BLaER1 treated with 17β-estradiol and CSF1 and Interleukin-3, amounts not matched to agents 10 nM and 100 nM (cell line): ENCODE data around the gene NEO1.
A peak's percentile ranks its signal among the peaks of the same experiment; 100 is the strongest.

Source experiments
- H3K27ac ChIP-seq, 11 experiments: shearing (Covaris generic); formaldehyde crosslinking; 2 replicates each; pipeline ENCODE4 v1.8.1; 2022
- H3K27me3 ChIP-seq, 11 experiments: shearing (Covaris generic); formaldehyde crosslinking; 2 replicates each; pipeline ENCODE4 v1.8.1; 2022
- H3K36me3 ChIP-seq, 11 experiments: shearing (Covaris generic); formaldehyde crosslinking; 2 replicates each; pipeline ENCODE4 v1.8.1; 2022
- H3K4me1 ChIP-seq, 10 experiments: shearing (Covaris generic); formaldehyde crosslinking; 2 replicates each; pipeline ENCODE4 v1.8.1; 2022
- H3K4me2 ChIP-seq, 11 experiments: shearing (Covaris generic); formaldehyde crosslinking; 2 replicates each; pipeline ENCODE4 v1.8.1; 2022
- H3K4me3 ChIP-seq, 10 experiments: shearing (Covaris generic); formaldehyde crosslinking; 2 replicates each; pipeline ENCODE4 v1.8.1; 2022
- H3K9ac ChIP-seq, 11 experiments: shearing (Covaris generic); formaldehyde crosslinking; 2 replicates each; pipeline ENCODE4 v1.8.1; 2022
- H3K9me3 ChIP-seq, 11 experiments: shearing (Covaris generic); formaldehyde crosslinking; replicated peaks in 1 of 11; 2 replicates each; pipeline ENCODE4 v1.8.1; 2022
- H4K20me1 ChIP-seq, 11 experiments: shearing (Covaris generic); formaldehyde crosslinking; 2 replicates each; pipeline ENCODE4 v1.8.1; 2022
- Cebpa-rat ChIP-seq, 11 experiments: shearing (Covaris generic); IDR thresholded peaks; 2 replicates each; pipeline ENCODE4 v1.8.1; 2022

NEO1 gene

DNA sequence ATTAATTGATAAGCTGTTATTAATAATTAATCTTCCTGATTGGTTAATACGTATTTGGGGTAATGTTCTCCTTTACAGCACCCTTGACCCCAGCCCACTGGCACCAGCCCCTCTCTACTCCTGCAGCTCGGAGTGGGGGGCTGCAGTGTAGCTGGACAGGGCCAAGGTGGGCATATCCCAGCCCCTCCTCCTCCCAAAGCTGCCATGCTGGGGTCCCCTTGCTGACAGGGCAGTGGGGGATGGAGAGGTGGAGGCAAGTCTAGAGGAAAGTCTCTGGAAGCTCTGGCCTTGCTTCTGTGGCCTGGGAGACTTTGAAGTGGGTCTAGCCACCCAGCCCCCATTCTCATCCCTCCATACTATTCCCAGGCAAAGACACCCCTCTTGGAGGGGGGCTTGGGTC lies 280.7 kb downstream of the NEO1 start:
- H3K27me3 ChIP-seq: no peaks in the 10 kb centered on the region
- no peak overlapping the region for H3K4me3 ChIP-seq
- no peak overlapping the region for H3K9ac ChIP-seq
- peaks cover 32 to 62% (median 54%) of the 10 kb centered on the region in 10 experiments for H3K4me1 ChIP-seq
- no peak overlapping the region for H3K4me2 ChIP-seq
- no peaks in the 10 kb centered on the region for H4K20me1 ChIP-seq
- no peak overlapping the region for H3K27ac ChIP-seq
- no peaks in the 10 kb centered on the region for H3K9me3 ChIP-seq
- no peak for TF ChIP-seq Cebpa-rat (IDR thresholded peaks at IDR 0.05)
- H3K36me3 ChIP-seq: no peaks in the 10 kb centered on the region; a peak in 1 of 22 replicates

DNA sequence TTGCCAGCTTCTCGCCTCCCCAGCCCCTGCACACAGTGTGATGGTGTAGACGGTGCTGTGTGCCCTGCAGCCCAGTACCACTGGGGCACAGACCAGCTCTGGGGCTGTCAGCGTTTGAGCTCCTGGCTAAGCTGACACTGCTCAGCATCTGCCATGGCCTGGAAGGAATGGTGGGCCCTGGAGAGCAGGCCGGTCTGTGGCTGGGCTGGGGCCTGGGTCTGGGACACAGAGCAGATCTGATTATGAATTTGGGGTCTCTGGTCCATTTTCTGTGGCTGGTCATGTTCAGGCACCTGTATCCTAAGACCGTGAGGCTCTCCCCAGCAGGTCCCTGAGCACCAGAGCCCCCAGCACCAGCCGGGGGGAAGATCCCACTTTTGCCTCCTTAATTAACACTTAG lies 281.8 kb downstream of the NEO1 start:
- Histone ChIP-seq H3K27ac (no peak overlapping the region), H3K4me3 (no peak overlapping the region), H3K9ac (no peak overlapping the region), H3K9me3 (no peaks in the 10 kb centered on the region), H4K20me1 (0 out of 22 replicates have a peak, but pooled peaks cover 0 to 4% (median 0%) of the 10 kb centered on the region in 11 experiments), H3K27me3 (no peaks in the 10 kb centered on the region), H3K36me3 (no peaks in the 10 kb centered on the region; a peak in 1 of 22 replicates), H3K4me1 (peaks cover 22 to 51% (median 43%) of the 10 kb centered on the region in 10 experiments), H3K4me2 (peak overlapping the region in 1 of 11 experiments; percentile 5; a peak in 1 of 22 replicates)
- TF ChIP-seq Cebpa-rat (IDR thresholded peaks at IDR 0.05): no peak

- Histone ChIP-seq H3K27me3 (no peaks in the 10 kb centered on the region), H3K9me3 (no peaks in the 10 kb centered on the region)
- TF ChIP-seq Cebpa-rat (IDR thresholded peaks at IDR 0.05): no peak
Observed at GRCh38 chr15:73335026-73335425, 282.8 kb downstream of the NEO1 start.

DNA sequence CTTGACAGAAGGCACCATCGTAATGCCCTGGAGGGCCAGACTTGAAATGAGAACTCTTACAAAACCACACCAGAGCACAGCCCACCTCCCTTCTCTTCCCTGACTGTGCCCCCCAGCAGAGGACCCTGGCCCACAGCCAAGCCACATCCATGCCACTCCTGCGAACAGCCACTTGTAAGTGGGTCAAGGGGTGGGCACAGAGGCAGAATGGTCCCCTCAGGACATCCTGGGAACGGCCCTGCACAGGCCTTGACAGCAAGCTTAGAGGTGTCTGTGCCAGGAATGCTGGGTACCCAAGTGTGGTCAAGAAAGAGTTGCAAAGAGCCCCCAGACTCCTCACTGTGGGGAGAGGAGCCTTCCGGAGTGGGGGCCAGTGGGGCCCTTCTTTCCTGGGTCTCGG lies 283.2 kb downstream of the NEO1 start:
- Histone ChIP-seq H3K27ac (no peak overlapping the region), H3K9me3 (no peaks in the 10 kb centered on the region), H3K9ac (no peak overlapping the region), H4K20me1 (peaks cover 0 to 12% (median 0%) of the 10 kb centered on the region in 11 experiments; a peak in 2 of 22 replicates), H3K4me2 (peak overlapping the region in 10 of 11 experiments; percentile 2 to 65 (median 38); a peak in 18 of 22 replicates), H3K27me3 (no peaks in the 10 kb centered on the region), H3K4me1 (peaks cover 8 to 37% (median 29%) of the 10 kb centered on the region in 10 experiments), H3K36me3 (no peaks in the 10 kb centered on the region; a peak in 1 of 22 replicates), H3K4me3 (no peak overlapping the region)
- TF ChIP-seq Cebpa-rat (IDR thresholded peaks at IDR 0.05): no peak

More at GRCh38 chr15:73335026-73335425, 282.8 kb downstream of the NEO1 start:
- Histone ChIP-seq H3K4me2 (peak overlapping the region in 8 of 11 experiments; percentile 21 to 65 (median 46); a peak in 15 of 22 replicates), H3K27ac (no peak overlapping the region), H4K20me1 (peaks cover 0 to 12% (median 0%) of the 10 kb centered on the region in 11 experiments; a peak in 2 of 22 replicates), H3K4me1 (peaks cover 12 to 42% (median 34%) of the 10 kb centered on the region in 10 experiments), H3K9ac (no peak overlapping the region), H3K36me3 (no peaks in the 10 kb centered on the region; a peak in 1 of 22 replicates), H3K4me3 (no peak overlapping the region)

DNA sequence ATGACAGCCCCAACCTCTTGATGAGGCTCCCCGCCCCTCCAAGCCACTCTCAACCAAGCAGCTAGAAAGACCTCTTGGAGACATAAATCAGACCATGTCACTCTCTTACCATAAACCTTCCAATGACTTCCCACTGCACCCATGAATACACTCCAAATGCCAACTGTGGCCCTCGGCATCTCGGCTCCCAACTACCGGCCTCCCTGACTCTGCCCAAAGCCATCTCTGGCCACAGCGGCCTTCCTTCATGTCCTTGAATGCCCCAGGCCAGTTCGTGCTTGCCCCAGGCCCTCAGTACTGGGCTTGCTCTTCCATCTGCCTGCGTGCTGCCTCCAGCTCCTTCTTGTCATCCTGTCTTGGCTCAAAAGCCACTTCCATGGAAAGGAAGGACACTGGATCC lies 284.5 kb downstream of the NEO1 start:
- H3K4me1 ChIP-seq: peaks cover 0 to 24% (median 17%) of the 10 kb centered on the region in 10 experiments; a peak in 17 of 20 replicates
- H3K36me3 ChIP-seq: no peaks in the 10 kb centered on the region; a peak in 1 of 22 replicates
- peaks cover 0 to 12% (median 0%) of the 10 kb centered on the region in 11 experiments; a peak in 2 of 22 replicates for H4K20me1 ChIP-seq
- no peak overlapping the region for H3K27ac ChIP-seq
- no peak for TF ChIP-seq Cebpa-rat (IDR thresholded peaks at IDR 0.05)
- no peak overlapping the region for H3K4me2 ChIP-seq
- H3K4me3 ChIP-seq: no peak overlapping the region
- no peaks in the 10 kb centered on the region for H3K9me3 ChIP-seq
- H3K27me3 ChIP-seq: no peaks in the 10 kb centered on the region
- H3K9ac ChIP-seq: no peak overlapping the region

DNA sequence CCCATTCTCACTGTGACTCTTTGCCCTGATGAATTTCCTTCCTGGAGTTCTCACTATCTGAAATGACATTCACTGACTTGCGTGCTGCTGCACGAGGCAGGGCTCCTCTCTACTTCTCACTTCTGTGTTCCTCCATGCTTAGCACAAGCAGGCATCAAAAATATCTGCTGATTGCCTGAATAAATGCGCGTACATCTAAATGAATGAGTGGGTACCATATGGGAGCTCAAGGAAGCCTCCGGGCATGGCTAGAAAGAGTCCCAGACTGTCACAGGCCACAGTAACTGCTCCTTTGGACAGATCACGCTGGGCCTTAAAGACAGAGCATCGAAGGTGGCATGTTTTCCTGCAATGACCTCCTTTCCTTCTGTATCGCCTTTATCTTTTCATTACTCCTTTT lies 284.9 kb downstream of the NEO1 start:
- no peaks in the 10 kb centered on the region for H3K27me3 ChIP-seq
- no peak overlapping the region for H3K4me3 ChIP-seq
- H4K20me1 ChIP-seq: peaks cover 0 to 12% (median 0%) of the 10 kb centered on the region in 11 experiments; a peak in 2 of 22 replicates
- TF ChIP-seq Cebpa-rat (IDR thresholded peaks at IDR 0.05): no peak
- no peak overlapping the region for H3K4me2 ChIP-seq
- H3K36me3 ChIP-seq: no peaks in the 10 kb centered on the region; a peak in 1 of 22 replicates
- H3K27ac ChIP-seq: no peak overlapping the region
- H3K9me3 ChIP-seq: no peaks in the 10 kb centered on the region
- no peak overlapping the region for H3K9ac ChIP-seq
- peaks cover 0 to 20% (median 16%) of the 10 kb centered on the region in 10 experiments; a peak in 17 of 20 replicates for H3K4me1 ChIP-seq

GRCh38 chr15:73338058-73338457 lies 285.8 kb downstream of the NEO1 start:
- H3K9me3 ChIP-seq: peaks cover 0 to 8% (median 0%) of the 10 kb centered on the region in 11 experiments; a peak in 6 of 22 replicates
- H3K4me3 ChIP-seq: no peak overlapping the region
- no peak for TF ChIP-seq Cebpa-rat (IDR thresholded peaks at IDR 0.05)
- H3K4me2 ChIP-seq: no peak overlapping the region
- H3K9ac ChIP-seq: no peak overlapping the region
- H3K36me3 ChIP-seq: no peaks in the 10 kb centered on the region; a peak in 1 of 22 replicates
- H3K27ac ChIP-seq: no peak overlapping the region
- H3K4me1 ChIP-seq: peaks cover 0 to 17% (median 13%) of the 10 kb centered on the region in 10 experiments; a peak in 17 of 20 replicates
- H3K27me3 ChIP-seq: no peaks in the 10 kb centered on the region
- peaks cover 0 to 12% (median 0%) of the 10 kb centered on the region in 11 experiments; a peak in 2 of 22 replicates for H4K20me1 ChIP-seq

DNA sequence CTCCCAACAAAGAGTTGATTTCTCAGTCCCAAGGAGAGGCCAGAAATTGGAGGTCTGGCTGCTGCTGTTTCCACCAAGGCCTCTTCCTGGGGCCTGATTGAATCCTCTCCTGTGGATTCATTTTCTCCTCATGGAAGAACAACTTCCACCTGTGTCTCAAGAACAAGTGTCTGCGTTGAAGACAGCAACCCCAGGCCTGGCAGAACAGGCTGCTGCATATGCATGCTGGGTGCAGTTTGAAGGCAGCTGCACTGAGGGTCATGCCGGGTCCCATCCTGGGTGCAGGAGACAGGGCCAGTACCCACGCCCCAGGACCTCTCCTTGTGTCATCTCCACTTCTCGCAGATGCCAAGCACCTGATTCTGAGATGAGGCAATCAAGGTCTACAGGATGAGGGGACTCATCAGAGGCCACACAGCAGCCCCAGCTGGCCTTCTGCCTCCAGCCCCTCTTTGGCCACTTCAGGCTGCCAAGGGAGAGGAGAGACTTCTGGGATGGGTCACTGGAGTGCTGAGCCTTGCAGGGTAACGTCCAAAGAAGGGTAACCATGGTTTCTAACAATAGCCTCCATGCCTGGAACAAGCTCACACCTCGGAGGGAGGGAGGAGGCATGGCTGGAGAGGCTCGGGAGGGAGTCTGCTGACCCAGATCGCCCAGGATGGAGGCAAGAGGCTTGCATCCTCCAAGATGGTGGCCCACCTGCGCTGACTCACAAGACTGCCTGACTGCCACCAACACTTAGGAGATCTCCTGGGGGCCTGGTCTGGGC lies 286.5 kb downstream of the NEO1 start:
- H3K9me3 ChIP-seq: peaks cover 0 to 13% (median 0%) of the 10 kb centered on the region in 11 experiments; a peak in 6 of 22 replicates
- no peak for TF ChIP-seq Cebpa-rat (IDR thresholded peaks at IDR 0.05)
- no peak overlapping the region for H3K27ac ChIP-seq
- no peaks in the 10 kb centered on the region for H3K27me3 ChIP-seq
- H3K9ac ChIP-seq: no peak overlapping the region
- H3K4me3 ChIP-seq: no peak overlapping the region
- H4K20me1 ChIP-seq: peaks cover 0 to 12% (median 0%) of the 10 kb centered on the region in 11 experiments; a peak in 2 of 22 replicates
- no peaks in the 10 kb centered on the region; a peak in 1 of 22 replicates for H3K36me3 ChIP-seq
- no peak overlapping the region for H3K4me2 ChIP-seq
- H3K4me1 ChIP-seq: peaks cover 0 to 17% (median 13%) of the 10 kb centered on the region in 10 experiments; a peak in 17 of 20 replicates

- no peak overlapping the region for H3K27ac ChIP-seq
- no peaks in the 10 kb centered on the region; a peak in 1 of 22 replicates for H3K36me3 ChIP-seq
- H3K4me3 ChIP-seq: no peak overlapping the region
- H3K4me2 ChIP-seq: no peak overlapping the region
- peaks cover 0 to 13% (median 0%) of the 10 kb centered on the region in 11 experiments; a peak in 6 of 22 replicates for H3K9me3 ChIP-seq
- H3K27me3 ChIP-seq: no peaks in the 10 kb centered on the region
- H4K20me1 ChIP-seq: peaks cover 0 to 12% (median 0%) of the 10 kb centered on the region in 11 experiments; a peak in 2 of 22 replicates
- no peak overlapping the region for H3K9ac ChIP-seq
- H3K4me1 ChIP-seq: peaks cover 0 to 16% (median 7%) of the 10 kb centered on the region in 10 experiments; a peak in 17 of 20 replicates
- no peak for TF ChIP-seq Cebpa-rat (IDR thresholded peaks at IDR 0.05)
Observed at GRCh38 chr15:73340502-73341192, 288.4 kb downstream of the NEO1 start.
